Measurements from ENCODE around the gene SERINC2.

DNA sequence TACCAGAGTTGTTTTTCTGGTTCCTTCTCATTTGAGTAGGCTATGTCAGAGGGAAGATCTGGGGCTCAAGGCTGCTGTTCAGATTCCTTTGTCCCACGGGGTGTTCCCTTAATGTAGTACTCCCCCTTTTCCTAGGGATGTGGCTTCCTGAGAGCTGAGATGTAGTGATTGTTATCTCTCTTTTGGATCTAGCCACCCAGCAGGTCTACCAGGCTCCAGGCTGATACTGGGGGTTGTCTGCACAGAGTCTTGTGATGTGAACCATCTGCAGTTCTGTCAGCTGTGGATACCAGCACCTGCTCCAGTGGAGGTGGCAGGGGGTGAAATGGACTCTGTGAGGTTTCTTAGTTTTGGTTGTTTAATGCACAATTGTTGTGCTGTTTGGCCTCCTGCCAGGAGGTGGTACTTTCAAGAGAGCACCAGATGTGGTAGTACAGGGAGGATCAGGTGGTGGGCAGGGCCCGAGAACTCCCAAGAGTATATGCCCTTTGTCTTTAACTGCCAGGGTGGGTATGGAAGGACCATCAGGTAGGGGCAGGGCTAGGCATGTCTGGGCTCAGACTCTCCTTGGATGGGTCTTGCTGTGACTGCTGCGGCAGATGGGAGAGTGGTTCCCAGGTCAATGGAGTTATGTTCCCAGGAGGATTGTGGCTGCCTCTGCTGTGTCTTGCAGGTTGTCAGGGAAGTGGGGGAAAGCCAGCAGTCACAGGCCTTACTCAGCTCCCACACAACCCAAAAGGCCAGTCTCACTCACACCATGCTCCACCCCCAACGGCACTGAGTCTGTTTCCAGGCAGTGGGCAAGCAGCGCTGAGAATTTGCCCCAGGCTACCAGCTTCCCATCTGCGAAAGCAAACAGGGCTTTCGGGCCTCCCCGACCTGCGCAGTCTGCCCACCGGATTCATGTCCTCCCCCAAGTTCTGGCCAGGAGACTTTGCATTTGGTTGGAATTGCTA lies 64.2 kb downstream of the SERINC2 start:
- TF ChIP-seq CTCF (conservative IDR thresholded peaks at IDR 0.05; ENCODE audit: low read depth in 2 of 2) (no peak), POLR2AphosphoS5 (IDR thresholded peaks at IDR 0.05; ENCODE audit: low read depth) (no peak), CREB1 (CRISPR knock-in tag; IDR thresholded peaks at IDR 0.05; ENCODE audit: low read depth) (no peak), JUNB (IDR thresholded peaks at IDR 0.05; ENCODE audit: unreplicated experiment) (no peak), EZH2phosphoT487 (IDR thresholded peaks at IDR 0.05; ENCODE audit: unreplicated experiment) (no peak), EZH2 (IDR thresholded peaks at IDR 0.05; ENCODE audit: low read depth, unreplicated experiment) (no peak), ZNF114 (CRISPR knock-in tag; IDR thresholded peaks at IDR 0.05) (no peak), ZNF331 (CRISPR knock-in tag; IDR thresholded peaks at IDR 0.05; ENCODE audit: low read depth) (no peak)
- TF ChIP-seq, protein P1, sequence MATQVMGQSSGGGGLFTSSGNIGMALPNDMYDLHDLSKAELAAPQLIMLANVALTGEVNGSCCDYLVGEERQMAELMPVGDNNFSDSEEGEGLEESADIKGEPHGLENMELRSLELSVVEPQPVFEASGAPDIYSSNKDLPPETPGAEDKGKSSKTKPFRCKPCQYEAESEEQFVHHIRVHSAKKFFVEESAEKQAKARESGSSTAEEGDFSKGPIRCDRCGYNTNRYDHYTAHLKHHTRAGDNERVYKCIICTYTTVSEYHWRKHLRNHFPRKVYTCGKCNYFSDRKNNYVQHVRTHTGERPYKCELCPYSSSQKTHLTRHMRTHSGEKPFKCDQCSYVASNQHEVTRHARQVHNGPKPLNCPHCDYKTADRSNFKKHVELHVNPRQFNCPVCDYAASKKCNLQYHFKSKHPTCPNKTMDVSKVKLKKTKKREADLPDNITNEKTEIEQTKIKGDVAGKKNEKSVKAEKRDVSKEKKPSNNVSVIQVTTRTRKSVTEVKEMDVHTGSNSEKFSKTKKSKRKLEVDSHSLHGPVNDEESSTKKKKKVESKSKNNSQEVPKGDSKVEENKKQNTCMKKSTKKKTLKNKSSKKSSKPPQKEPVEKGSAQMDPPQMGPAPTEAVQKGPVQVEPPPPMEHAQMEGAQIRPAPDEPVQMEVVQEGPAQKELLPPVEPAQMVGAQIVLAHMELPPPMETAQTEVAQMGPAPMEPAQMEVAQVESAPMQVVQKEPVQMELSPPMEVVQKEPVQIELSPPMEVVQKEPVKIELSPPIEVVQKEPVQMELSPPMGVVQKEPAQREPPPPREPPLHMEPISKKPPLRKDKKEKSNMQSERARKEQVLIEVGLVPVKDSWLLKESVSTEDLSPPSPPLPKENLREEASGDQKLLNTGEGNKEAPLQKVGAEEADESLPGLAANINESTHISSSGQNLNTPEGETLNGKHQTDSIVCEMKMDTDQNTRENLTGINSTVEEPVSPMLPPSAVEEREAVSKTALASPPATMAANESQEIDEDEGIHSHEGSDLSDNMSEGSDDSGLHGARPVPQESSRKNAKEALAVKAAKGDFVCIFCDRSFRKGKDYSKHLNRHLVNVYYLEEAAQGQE (IDR thresholded peaks at IDR 0.05; ENCODE audit: unreplicated experiment): no peak
- TF ChIP-seq, protein P2, sequence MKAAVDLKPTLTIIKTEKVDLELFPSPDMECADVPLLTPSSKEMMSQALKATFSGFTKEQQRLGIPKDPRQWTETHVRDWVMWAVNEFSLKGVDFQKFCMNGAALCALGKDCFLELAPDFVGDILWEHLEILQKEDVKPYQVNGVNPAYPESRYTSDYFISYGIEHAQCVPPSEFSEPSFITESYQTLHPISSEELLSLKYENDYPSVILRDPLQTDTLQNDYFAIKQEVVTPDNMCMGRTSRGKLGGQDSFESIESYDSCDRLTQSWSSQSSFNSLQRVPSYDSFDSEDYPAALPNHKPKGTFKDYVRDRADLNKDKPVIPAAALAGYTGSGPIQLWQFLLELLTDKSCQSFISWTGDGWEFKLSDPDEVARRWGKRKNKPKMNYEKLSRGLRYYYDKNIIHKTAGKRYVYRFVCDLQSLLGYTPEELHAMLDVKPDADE (IDR thresholded peaks at IDR 0.05): no peak

All from GM23338 (cell line).